ENCODE measurements around the gene LRRN2.

LRRN2 gene

GRCh38 chr1:204706838-204707509 lies 21.4 kb upstream of the LRRN2 start:
- in situ Hi-C loops (cut with MboI; ENCODE audit: low sequenced_read_pairs, unreplicated experiment): no loop called here
- no peak for TF ChIP-seq CTCF (IDR thresholded peaks at IDR 0.05; ENCODE audit: borderline replicate concordance, control extremely low read depth, extremely low read depth, insufficient read depth, missing control alignments)
- no peak for DNase-seq (ENCODE audit: low spot score)

DNA sequence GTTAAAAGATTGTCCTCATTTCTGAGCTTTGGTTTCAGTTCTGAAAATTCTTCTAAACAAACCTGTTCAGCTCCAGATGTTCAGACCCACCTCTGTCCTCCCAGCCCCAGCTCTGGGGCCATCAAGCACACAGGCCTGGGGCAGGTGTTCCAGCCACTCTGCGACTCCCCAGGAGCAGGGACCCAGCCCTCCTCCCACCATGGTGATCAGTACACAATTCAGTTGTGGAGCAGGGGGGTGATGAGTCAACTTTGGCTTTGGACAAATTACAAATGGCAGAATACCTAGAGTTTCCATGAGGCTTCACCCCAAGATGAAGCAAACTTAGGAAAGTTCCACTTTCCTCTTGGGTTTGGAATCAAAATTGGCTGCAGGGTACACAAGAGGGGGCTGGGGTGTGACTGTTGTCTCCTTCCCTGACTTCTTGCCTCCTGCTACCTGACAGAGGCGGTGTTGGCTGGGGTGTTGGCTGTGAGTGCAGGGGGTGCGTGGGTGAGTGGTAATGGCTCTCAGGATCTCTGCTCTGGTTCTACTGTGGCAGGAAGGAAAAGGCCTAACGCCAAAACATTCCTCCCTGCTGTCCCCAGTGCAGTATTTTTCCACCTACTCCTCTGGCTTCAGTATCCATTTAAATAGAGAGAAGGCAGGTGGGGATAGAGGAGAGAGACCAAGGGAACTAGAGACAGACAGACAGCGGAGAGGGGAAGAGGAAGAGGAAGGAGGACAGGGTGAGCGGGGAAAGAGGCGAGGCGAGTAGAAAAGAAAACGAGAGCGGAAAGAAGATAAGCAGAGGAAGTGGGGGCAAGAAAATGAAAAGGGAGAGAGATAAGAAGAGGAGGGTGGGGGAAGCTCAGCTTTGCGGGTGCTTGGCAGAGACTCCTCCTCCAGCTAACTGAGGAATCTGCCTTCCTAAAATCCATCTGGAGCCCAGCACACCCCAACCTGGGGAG lies 20.6 kb upstream of the LRRN2 start:
- DNase-seq (ENCODE audit: low spot score): no peak
- TF ChIP-seq CTCF (IDR thresholded peaks at IDR 0.05; ENCODE audit: borderline replicate concordance, control extremely low read depth, extremely low read depth, insufficient read depth, missing control alignments): no peak
- in situ Hi-C loops (cut with MboI; ENCODE audit: low sequenced_read_pairs, unreplicated experiment): no loop called here

GRCh38 chr1:204705493-204705811 lies 19.9 kb upstream of the LRRN2 start:
- in situ Hi-C loops (cut with MboI; ENCODE audit: low sequenced_read_pairs, unreplicated experiment): no loop called here
- no peak for DNase-seq (ENCODE audit: low spot score)
- TF ChIP-seq CTCF (IDR thresholded peaks at IDR 0.05; ENCODE audit: borderline replicate concordance, control extremely low read depth, extremely low read depth, insufficient read depth, missing control alignments): no peak

DNA sequence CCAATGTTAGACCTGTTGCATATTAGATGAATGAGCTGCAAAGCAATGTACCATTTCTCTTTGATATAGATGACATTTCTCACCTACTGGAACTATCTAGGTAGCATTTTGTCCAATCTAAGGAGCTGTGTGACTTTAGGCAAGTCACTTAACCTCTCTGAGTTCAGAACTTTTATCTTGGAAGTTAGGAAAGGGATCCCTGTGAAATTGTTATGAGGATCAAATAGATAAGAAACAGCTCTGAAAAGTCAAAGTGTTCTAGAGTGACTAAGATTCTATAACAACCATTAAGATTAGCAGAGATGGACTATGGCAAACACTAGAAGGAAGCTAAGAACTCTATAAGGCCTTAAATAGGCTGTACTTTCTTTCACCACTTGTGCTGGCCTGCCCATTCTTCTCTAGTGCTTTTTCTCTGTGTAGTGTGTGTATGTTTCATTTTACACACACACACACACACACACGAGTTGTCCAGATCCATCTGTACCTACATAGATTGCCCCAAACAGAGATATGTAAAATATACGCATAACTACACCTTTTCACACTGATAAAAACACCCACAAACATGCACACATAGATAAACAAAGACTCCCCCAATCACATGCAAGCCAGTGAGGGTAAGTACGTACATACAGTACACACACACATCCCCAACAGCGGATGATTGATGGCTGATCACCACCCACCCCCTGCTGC lies 19.4 kb upstream of the LRRN2 start:
- DNase-seq (ENCODE audit: low spot score): no peak
- TF ChIP-seq CTCF (IDR thresholded peaks at IDR 0.05; ENCODE audit: borderline replicate concordance, control extremely low read depth, extremely low read depth, insufficient read depth, missing control alignments): no peak
- in situ Hi-C loops (cut with MboI; ENCODE audit: low sequenced_read_pairs, unreplicated experiment): no loop called here

DNA sequence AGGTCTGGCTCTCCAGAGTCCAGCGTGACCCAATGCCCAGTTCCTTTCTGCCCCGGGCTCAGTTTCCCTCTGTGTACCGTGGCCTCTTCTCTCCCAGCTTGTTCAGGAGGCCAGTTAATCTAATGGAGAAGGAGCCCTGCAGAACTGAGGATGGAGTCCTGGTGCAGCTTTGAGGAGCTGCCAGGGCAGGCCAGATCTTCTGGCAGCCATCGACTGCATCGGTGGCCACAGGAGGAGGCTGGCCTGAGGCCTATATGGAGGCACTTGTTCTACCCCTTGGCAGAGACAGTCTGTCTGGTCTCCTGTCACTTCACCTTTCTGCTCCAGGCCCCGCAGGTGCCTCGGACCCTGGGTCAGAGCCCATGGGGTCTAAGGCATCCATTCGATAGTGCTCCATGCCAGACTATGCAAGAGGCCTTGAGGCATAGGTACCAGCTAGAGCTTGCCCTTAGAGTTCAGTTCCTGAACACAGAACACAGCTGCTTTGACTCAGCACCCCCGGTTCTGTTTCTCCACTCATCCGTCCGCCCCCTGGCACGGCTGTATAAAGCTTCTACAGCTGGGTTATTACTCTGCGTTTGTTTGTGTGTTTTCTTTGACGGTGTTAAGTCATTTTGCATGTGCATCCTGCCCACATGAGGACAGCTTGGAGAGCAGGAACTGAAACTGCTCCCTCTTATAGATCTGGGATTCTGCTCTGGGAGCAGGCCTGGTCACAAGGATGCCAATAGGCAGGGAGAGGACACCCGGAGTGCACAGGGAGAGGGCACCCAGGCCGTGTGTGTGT lies 18.5 kb upstream of the LRRN2 start:
- no peak for DNase-seq (ENCODE audit: low spot score)
- no peak for TF ChIP-seq CTCF (IDR thresholded peaks at IDR 0.05; ENCODE audit: borderline replicate concordance, control extremely low read depth, extremely low read depth, insufficient read depth, missing control alignments)
- in situ Hi-C loops (cut with MboI; ENCODE audit: low sequenced_read_pairs, unreplicated experiment): no loop called here

- no peak for DNase-seq (ENCODE audit: low spot score)
- in situ Hi-C loops (cut with MboI; ENCODE audit: low sequenced_read_pairs, unreplicated experiment): no loop called here
- no peak for TF ChIP-seq CTCF (IDR thresholded peaks at IDR 0.05; ENCODE audit: borderline replicate concordance, control extremely low read depth, extremely low read depth, insufficient read depth, missing control alignments)
These were observed 17.7 kb upstream of the LRRN2 start for GRCh38 chr1:204703268-204703664.
